CD4-positive, alpha-beta T cell treated with Interleukin-2 at 100 ng/mL for 4 hours (primary cell): ENCODE data around the gene P2RX7.
"Not testable (repeated sequence)": the region's sequence is repeated elsewhere in the genome, so short reads cannot be mapped to it uniquely, and the experiment has no call there.

Experiments used
- DNase-seq: peaks from one replicate; pipeline ENCODE4 v3.0.0-alpha.2; 2020; ENCODE audit warnings: low spot score

The P2RX7 gene

GRCh38 chr12:121209221-121209620 lies 76.5 kb downstream of the P2RX7 start:
- no peak for DNase-seq

- peak; percentile 85 for DNase-seq
These were observed 77.2 kb downstream of the P2RX7 start, which contains the start of gene P2RX4 for GRCh38 chr12:121209624-121210572. Gene P2RX4, plus strand, starts transcription at chr12:121210129. Its CDS starts 36 bp downstream, at chr12:121210165.

- DNase-seq = no peak
These were observed 80.2 kb downstream of the P2RX7 start for GRCh38 chr12:121212875-121213274.

- peak; percentile 73 for DNase-seq
These were observed 81.6 kb downstream of the P2RX7 start for GRCh38 chr12:121214166-121214777.

DNA sequence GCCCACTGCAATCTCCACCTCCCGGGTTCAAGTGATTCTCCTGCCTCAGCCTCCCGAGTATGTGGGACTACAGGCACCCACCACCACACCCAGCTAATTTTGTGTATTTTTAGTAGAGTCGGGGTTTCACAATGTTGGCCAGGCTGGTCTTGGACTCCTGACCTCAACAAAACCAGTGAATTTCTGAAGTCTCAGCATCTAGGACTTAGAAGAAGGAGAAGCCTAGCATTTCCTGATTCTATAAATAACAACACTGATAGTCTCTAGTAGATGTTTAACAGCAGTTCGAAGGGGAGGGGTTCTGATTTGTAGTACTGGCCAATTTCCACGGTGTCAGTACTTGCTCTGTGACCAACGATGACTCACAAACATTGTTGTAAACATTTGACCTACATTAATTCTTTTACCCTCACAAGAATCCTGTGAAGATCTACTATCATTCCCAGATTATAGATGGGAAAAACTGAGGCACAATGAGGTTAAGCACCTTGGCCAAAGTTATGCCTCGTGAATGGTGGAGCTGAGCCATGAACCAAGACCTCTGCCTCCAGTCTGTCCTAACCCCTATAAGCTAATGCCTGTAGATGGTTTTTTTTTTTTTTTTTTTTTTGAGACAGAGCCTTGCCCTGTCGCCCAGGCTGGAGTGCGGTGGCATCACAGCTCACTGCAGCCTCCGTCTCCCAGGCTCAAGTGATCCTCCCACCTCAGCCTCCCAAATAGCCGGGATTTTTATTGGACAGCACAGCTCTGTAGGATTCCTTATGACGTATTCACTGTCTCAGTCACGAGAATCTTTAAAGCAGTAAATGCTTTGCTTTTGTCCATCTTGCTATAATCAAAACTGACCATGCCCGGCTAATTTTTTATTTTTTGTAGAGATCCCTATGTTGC lies 82.4 kb downstream of the P2RX7 start:
- DNase-seq = peak; percentile 56

GRCh38 chr12:121216102-121216501 lies 83.4 kb downstream of the P2RX7 start:
- no peak for DNase-seq

DNA sequence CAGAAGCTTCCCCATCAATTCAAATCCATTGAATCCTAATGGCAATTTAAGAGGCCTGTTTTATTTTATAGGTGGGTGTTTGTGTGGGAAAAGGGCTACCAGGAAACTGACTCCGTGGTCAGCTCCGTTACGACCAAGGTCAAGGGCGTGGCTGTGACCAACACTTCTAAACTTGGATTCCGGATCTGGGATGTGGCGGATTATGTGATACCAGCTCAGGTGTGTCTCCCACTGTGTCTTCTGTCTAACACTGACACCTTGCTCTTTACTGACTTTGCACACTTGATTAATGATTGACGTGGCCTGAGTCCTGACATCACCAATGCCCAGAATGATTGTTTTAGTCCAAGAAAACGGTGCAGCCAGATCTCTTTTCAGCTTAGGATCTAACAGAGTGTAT lies 84.4 kb downstream of the P2RX7 start:
- no peak for DNase-seq

DNA sequence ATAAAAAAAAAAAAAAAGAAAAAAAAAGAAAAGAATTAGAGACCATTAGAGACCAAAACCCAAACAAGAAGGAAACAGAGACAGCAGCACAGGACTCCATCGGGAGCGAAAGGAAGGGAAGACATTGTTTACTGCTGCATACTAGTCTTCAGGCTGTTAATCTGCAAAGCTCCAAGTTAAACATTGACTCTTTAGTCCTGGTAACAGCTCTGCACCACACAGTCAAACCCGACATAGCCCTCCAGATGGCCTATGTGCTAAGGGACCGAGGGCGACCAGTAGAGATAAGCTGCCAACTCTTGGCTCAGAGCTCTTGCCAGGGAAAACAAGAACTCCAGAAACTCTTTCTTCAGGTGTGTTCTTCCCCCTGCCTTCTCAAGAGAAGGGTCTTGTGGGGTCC lies 85.1 kb downstream of the P2RX7 start:
- DNase-seq = no peak

DNA sequence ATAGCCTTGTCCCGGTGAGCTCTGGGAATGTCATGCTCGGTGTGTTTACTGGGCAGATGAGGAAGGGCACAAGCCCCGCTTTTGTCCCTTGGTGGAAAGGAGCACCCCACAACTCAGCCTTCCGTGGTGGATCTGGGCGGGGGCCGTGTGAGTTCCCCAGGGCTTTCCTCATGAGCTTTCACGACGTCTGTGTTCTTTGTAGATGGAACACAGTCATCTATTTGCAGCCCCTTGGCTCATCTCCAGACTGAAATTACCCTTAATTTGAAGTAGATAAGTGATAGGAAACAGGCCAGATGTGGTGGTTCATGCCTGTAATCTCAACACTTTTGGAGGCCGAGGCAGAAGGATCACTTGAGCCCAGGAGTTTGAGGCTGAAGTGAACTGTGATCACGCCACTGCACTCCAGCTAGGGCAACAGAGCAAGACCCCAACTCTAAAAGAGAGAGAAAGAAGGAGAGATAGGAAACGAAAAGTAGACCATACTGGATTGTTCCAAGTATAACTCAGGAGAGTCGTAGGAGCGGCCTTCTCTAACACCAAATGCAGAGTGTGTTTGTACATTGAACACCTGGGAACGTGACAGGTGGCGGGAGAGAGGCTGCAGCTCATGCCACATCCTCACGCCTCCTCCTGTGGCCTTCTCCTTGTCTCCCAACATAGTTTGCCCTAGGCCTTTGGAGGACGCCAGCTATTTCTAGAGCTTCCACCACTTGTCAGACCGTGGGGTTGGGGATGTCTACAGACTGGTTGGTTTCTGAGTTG lies 86.1 kb downstream of the P2RX7 start:
- no peak for DNase-seq

DNA sequence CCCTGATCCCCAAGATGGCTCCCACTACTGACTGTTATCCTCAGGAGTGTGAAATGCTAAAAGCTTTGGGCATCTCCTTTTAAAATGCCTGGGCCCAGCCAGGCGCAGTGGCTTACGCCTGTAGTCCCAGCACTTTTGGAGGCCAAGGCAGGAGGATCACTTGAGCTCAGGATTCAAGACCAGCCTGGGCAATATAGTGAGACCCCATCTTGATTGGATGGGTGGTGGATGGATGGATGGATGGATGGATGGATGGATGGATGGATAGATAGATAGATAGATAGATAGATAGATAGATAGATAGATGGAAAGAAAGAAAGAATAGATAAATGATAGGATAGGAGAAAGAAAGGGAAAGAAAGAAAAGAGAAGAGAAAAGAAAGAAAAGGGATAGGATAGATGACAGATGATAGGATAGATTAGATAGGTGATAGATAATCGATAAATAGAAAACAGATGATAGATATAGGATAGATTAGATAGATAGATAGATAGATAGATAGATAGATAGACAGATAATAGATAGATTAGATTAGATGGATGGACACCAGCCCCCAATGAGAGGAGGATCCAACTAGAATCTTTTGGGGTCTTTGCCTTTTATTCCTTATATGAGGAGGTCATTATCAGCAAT lies 86.8 kb downstream of the P2RX7 start:
- DNase-seq = no peak

- DNase-seq = peak; percentile 19
These were observed 90.2 kb downstream of the P2RX7 start for GRCh38 chr12:121222847-121223246.

DNA sequence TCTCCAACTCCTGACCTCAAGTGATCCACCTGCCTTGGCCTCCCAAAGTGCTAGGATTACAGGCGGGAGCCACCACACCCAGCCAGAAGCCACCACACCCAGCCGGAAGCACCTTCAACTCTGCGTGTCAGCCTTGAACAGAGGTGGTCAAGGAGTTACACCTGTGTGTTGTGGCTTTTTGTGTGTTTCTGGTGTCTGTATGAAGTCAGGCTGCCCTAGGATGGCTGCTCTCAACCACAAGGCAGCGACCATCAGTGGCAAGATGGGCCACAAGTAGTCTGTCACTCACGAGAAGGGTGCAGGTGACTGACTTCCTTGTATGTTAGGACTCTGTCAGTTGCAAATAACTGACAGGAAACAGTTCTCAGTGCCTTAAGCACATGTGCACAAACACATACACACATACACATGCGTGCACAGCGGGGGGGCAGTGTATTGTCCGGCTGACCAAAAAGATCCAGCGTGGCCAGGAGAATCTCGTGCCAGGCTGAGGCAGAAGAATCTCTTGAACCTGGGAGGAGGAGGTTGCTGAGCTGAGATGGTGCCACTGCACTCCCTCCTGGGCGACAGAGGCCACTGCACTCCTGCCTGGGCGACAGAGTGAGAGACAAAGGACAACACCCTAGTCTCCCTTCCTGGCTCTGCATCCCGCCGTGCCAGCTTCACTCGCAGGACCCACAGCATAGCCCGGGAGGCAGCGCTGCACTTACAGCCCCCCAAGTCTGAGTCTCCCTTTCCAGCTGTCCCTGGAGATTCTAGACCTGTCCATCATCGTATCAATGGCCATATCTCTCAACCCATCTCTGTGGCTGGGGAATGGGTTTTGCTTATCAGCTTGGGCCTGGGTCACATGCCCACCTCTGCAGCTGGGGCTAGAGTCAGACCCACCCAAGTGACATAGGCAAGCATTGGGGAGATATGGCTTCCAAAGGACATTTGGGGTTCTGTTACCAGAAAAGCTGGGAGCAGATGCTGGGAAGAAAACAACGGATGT lies 90.9 kb downstream of the P2RX7 start:
- DNase-seq = peak; percentile 44

DNA sequence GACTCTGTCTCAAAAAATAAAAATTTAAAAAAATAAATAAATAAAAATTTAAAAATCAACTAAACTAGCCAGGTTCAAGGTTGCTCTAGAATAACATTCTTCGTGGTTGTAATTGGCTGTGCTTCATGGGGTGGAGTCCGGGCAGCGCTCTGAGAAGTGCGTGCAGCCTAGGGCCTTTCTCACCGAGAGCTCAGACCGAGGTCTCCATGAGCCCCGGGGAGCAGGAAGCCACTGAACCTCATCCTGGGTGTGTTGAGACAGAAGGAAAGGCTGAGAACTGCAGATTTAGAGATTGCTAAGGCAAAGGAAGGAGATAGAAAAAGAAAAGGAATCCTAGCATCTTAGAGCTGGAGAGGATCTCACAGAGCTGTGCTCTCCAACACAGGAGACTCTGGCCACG lies 91.9 kb downstream of the P2RX7 start:
- DNase-seq = peak; percentile 51

- no peak for DNase-seq
These were observed 93.7 kb downstream of the P2RX7 start for GRCh38 chr12:121226399-121226798.

DNA sequence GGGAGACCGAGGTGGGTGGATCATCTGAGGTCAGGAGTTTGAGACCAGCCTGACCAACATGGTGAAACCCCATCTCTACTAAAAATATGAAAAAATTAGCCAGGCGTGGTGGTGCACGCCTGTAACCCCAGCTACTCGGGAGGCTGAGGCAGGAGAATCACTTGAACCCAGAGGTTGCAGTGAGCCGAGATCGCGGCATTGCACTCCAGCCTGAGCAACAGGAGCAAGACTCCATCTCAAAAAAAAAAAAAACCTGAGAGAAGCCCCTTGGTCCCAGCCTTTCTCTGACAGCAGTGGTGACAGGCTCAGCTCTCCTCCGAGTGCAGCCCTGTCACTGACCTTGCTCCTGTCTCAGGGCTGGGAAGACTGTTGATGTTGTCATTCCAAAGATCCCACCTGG lies 94.2 kb downstream of the P2RX7 start:
- DNase-seq = not testable (repeated sequence)

DNA sequence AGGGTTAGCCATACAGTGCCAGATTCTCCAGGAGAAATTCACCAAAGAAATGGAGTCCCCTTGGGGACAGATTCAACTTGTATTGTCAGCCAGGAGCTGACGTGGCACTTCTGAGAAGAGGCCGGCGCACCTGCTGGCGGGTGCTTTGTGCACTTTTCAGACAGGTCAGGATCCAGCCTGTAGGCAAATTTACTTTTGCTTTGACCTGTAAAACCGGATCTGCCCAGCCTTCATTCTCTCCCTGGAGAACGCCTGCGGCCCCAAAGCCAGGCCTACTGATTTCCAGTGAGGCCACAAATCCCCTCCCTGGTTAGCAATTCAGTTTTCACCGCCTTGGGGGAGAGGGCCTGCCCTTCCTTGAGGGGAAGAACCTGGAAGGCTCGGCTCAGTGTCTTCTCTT lies 94.6 kb downstream of the P2RX7 start:
- no peak for DNase-seq

DNA sequence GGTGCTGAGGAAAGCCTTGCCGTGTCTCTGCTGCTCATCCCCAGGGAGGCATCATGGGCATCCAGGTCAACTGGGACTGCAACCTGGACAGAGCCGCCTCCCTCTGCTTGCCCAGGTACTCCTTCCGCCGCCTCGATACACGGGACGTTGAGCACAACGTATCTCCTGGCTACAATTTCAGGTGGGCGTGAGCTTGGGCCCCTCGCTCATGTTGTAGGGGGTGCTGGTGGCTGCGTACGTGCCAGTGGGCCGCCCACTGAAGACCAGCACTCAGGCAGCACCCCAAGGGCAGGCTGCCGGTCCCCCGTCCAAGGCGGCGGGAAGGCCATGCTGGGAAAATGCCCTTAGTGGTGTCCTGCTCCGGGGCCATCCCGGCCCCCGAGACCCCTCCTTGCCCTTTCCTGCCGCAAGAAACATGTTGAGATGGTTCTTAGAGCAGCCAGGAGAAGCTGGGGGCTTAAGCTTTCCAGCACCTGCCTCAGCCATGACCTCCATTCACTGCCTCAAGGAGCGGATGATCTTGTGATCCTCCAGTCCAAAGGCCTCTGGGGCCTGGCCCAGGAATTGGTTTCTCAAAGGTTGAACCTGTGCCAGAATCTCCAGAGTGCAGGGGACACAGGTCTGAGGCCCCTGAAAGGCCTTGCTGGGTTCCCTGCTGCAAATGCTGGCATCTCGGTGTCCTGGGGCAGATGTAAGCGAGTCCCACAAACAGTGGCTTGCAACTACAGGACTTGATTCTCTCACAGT lies 96.4 kb downstream of the P2RX7 start:
- DNase-seq = no peak

GRCh38 chr12:121229826-121230537 lies 97.3 kb downstream of the P2RX7 start:
- DNase-seq = peak; percentile 57
